ENCODE measurements around the gene SCN8A.

The SCN8A gene

GRCh38 chr12:51663390-51663789 lies 72.4 kb downstream of the SCN8A start:
- intact Hi-C loops (cut with DNase I; ENCODE audit: low total_unique reads): no loop called here
- H3K36me3 ChIP-seq: no peaks in the 10 kb centered on the region
- TF ChIP-seq CTCF (IDR thresholded peaks at IDR 0.05): no peak
- H3K27ac ChIP-seq: no peak overlapping the region
- no peaks in the 10 kb centered on the region for H3K4me1 ChIP-seq
- no peak overlapping the region for H3K4me3 ChIP-seq
- no peaks in the 10 kb centered on the region for H3K9me3 ChIP-seq
- no peak for DNase-seq
- H3K27me3 ChIP-seq: no peaks in the 10 kb centered on the region

GRCh38 chr12:51666696-51667095 lies 75.7 kb downstream of the SCN8A start:
- TF ChIP-seq CTCF (IDR thresholded peaks at IDR 0.05): no peak
- no peaks in the 10 kb centered on the region for H3K4me1 ChIP-seq
- H3K4me3 ChIP-seq: no peak overlapping the region
- H3K27ac ChIP-seq: no peak overlapping the region
- intact Hi-C loops (cut with DNase I; ENCODE audit: low total_unique reads): no loop called here
- no peaks in the 10 kb centered on the region for H3K36me3 ChIP-seq
- H3K27me3 ChIP-seq: no peaks in the 10 kb centered on the region
- DNase-seq: no peak
- H3K9me3 ChIP-seq: no peaks in the 10 kb centered on the region

GRCh38 chr12:51667269-51667668 lies 76.2 kb downstream of the SCN8A start:
- no peak for TF ChIP-seq CTCF (IDR thresholded peaks at IDR 0.05)
- Histone ChIP-seq H3K4me3 (no peak overlapping the region), H3K27ac (no peak overlapping the region), H3K36me3 (no peaks in the 10 kb centered on the region), H3K4me1 (no peaks in the 10 kb centered on the region), H3K9me3 (no peaks in the 10 kb centered on the region), H3K27me3 (no peaks in the 10 kb centered on the region)
- DNase-seq: no peak
- intact Hi-C loops (cut with DNase I; ENCODE audit: low total_unique reads): no loop called here

- intact Hi-C loops (cut with DNase I; ENCODE audit: low total_unique reads): no loop called here
- no peaks in the 10 kb centered on the region for H3K9me3 ChIP-seq
- H3K27me3 ChIP-seq: peaks cover 0 to 4% of the 10 kb centered on the region in 2 donors
- H3K36me3 ChIP-seq: no peaks in the 10 kb centered on the region
- H3K27ac ChIP-seq: no peak overlapping the region
- no peaks in the 10 kb centered on the region for H3K4me1 ChIP-seq
- no peak for DNase-seq
- H3K4me3 ChIP-seq: no peak overlapping the region
- no peak for TF ChIP-seq CTCF (IDR thresholded peaks at IDR 0.05)
Observed at GRCh38 chr12:51669271-51669670, 78.2 kb downstream of the SCN8A start.

- H3K4me1 ChIP-seq: no peaks in the 10 kb centered on the region
- DNase-seq: no peak
- no peaks in the 10 kb centered on the region for H3K9me3 ChIP-seq
- H3K27ac ChIP-seq: no peak overlapping the region
- intact Hi-C loops (cut with DNase I; ENCODE audit: low total_unique reads): no loop called here
- H3K4me3 ChIP-seq: no peak overlapping the region
- no peak for TF ChIP-seq CTCF (IDR thresholded peaks at IDR 0.05)
- H3K27me3 ChIP-seq: peaks cover 0 to 10% of the 10 kb centered on the region in 2 donors
- no peaks in the 10 kb centered on the region for H3K36me3 ChIP-seq
Observed at GRCh38 chr12:51669996-51670395, 79.0 kb downstream of the SCN8A start.

GRCh38 chr12:51672334-51672733 lies 81.3 kb downstream of the SCN8A start:
- no peak for DNase-seq
- Histone ChIP-seq H3K27ac (no peak overlapping the region), H3K9me3 (no peaks in the 10 kb centered on the region), H3K4me3 (no peak overlapping the region), H3K27me3 (peaks cover 0 to 16% of the 10 kb centered on the region in 2 donors), H3K4me1 (no peaks in the 10 kb centered on the region), H3K36me3 (no peaks in the 10 kb centered on the region)
- TF ChIP-seq CTCF (IDR thresholded peaks at IDR 0.05): no peak
- intact Hi-C loops (cut with DNase I; ENCODE audit: low total_unique reads): no loop called here
